Measurements from ENCODE around the gene SCARB1.
"Not testable (repeated sequence)": the region's sequence is repeated elsewhere in the genome, so short reads cannot be mapped to it uniquely, and the experiment has no call there.

SCARB1 gene
- total RNA-seq, result 3.4 to 14.9 (median 6.9) reads per million in 9 experiments

GRCh38 chr12:124863416-124864325 is at the start of gene SCARB1:
Gene SCARB1, minus strand, starts transcription at chr12:124863864. Its CDS starts 144 bp downstream, at chr12:124863720.
- Mint-ChIP-seq H3K4me3 (peak within 1 kb of the TSS; percentile 81 to 83), H3K9me3 (no peaks in the 10 kb centered on the region), H3K36me3 (ENCODE audit: insufficient read depth) (peaks cover 7% of the 10 kb centered on the region), H3K4me1 (ENCODE audit: low read depth in 2 of 2) (peaks cover 7 to 13% of the 10 kb centered on the region in 2 donors), H3K27me3 (peaks cover under 1 to 4% of the 10 kb centered on the region in 2 donors), H3K27ac (peak within 1 kb of the TSS; percentile 84)
- DNase-seq, result peak; percentile 60 to 68 (median 64)
- peak; percentile 85 for ATAC-seq (replicated peaks)

DNA sequence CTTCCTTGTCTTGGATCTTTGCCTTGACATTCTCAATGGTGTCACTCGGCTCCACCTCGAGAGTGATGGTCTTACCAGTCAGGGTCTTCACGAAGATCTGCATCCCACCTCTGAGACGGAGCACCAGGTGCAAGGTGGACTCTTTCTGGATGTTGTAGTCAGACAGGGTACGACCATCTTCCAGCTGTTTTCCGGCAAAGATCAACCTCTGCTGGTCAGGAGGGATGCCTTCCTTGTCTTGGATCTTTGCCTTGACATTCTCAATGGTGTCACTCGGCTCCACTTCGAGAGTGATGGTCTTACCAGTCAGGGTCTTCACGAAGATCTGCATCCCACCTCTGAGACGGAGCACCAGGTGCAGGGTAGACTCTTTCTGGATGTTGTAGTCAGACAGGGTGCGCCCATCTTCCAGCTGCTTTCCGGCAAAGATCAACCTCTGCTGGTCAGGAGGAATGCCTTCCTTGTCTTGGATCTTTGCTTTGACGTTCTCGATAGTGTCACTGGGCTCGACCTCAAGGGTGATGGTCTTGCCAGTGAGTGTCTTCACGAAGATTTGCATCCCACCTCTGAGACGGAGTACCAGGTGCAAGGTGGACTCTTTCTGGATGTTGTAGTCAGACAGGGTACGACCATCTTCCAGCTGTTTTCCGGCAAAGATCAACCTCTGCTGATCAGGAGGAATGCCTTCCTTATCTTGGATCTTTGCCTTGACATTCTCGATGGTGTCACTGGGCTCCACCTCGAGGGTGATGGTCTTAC is 49.0 kb upstream of the SCARB1 start:
- Mint-ChIP-seq H3K27ac (peak overlapping the region; percentile 100), H3K36me3 (ENCODE audit: insufficient read depth) (peaks cover 75% of the 10 kb centered on the region), H3K4me3 (peak overlapping the region; percentile 98 to 99), H3K4me1 (ENCODE audit: low read depth in 2 of 2) (peaks cover 55 to 58% of the 10 kb centered on the region in 2 donors)
- H3K27me3 Mint-ChIP-seq; ATAC-seq (replicated peaks); DNase-seq; H3K9me3 Mint-ChIP-seq: not testable (repeated sequence)

DNA sequence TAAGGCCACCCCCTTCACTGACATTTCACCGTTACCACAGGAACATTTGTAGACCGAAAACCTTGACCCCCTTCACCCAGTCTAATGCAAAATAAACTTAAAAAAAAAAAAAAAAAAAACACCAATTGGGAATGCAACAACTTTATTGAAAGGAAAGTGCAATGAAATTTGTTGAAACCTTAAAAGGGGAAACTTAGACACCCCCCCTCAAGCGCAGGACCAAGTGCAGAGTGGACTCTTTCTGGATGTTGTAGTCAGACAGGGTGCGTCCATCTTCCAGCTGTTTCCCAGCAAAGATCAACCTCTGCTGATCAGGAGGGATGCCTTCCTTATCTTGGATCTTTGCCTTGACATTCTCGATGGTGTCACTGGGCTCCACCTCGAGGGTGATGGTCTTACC is 47.9 kb upstream of the SCARB1 start:
- ATAC-seq (replicated peaks); H3K9me3 Mint-ChIP-seq; DNase-seq; H3K27me3 Mint-ChIP-seq: not testable (repeated sequence)
- peaks cover 70% of the 10 kb centered on the region for H3K36me3 Mint-ChIP-seq (ENCODE audit: insufficient read depth)
- H3K4me1 Mint-ChIP-seq (ENCODE audit: low read depth in 2 of 2), result peaks cover 45 to 49% of the 10 kb centered on the region in 2 donors
- H3K4me3 Mint-ChIP-seq, result peak overlapping the region; percentile 52 to 64
- H3K27ac Mint-ChIP-seq, result peak overlapping the region; percentile 45 to 57

- Mint-ChIP-seq H3K4me3 (peak overlapping the region; percentile 52 to 64), H3K36me3 (ENCODE audit: insufficient read depth) (peaks cover 70% of the 10 kb centered on the region), H3K4me1 (ENCODE audit: low read depth in 2 of 2) (peaks cover 43 to 49% of the 10 kb centered on the region in 2 donors), H3K27me3 (no peaks in the 10 kb centered on the region), H3K27ac (peak overlapping the region; percentile 45 to 57), H3K9me3 (no peaks in the 10 kb centered on the region)
- ATAC-seq (replicated peaks) (no peak), DNase-seq (no peak)
These were observed 47.2 kb upstream of the SCARB1 start for GRCh38 chr12:124910561-124911478.

DNA sequence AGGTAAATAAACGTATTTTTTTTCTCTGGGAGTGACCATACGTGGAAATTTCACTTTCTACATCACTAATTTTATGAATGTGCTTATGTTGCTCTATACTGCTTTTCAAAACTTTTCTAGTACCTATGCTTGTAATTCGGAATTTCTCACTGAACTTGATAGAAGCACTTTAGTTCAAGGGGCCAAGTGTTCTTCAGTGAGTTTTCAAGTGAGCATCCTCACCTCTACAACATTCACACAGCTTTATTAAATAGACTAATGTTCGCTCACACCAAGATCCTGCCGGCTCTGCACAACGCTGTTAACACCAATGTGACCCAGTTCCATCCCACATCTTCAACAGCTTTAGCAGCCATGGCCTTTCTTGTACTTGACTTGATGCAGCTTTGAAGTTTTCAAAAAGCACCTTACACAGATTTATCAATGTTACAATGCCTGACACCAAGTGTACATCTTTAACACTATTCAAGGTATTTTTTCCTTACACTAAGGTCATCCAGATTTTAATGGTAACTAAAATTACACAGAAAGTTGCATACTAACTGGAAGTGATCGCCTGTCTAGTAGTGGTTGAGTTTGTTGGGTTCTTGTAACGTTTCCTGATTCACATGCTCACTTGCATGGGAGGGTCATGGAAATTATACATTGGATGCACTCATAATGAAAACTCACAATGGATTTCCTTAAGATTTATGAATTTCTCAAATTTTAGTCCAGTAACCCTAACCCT is 46.3 kb upstream of the SCARB1 start:
- H3K27ac Mint-ChIP-seq, result peak overlapping the region; percentile 45 to 57
- no peaks in the 10 kb centered on the region for H3K27me3 Mint-ChIP-seq
- H3K36me3 Mint-ChIP-seq (ENCODE audit: insufficient read depth), result peaks cover 62% of the 10 kb centered on the region
- H3K4me1 Mint-ChIP-seq (ENCODE audit: low read depth in 2 of 2), result peaks cover 43 to 49% of the 10 kb centered on the region in 2 donors
- ATAC-seq (replicated peaks) (no peak), DNase-seq (no peak)
- no peaks in the 10 kb centered on the region for H3K9me3 Mint-ChIP-seq
- H3K4me3 Mint-ChIP-seq, result peak overlapping the region; percentile 19 to 52

- no peak overlapping the region for H3K4me3 Mint-ChIP-seq
- DNase-seq, result peak; percentile 93 to 96 (median 96)
- H3K27me3 Mint-ChIP-seq, result no peaks in the 10 kb centered on the region
- peaks cover 21 to 26% of the 10 kb centered on the region in 2 donors for H3K4me1 Mint-ChIP-seq (ENCODE audit: low read depth in 2 of 2)
- H3K36me3 Mint-ChIP-seq (ENCODE audit: insufficient read depth), result peaks cover 34% of the 10 kb centered on the region
- ATAC-seq (replicated peaks), result peak; percentile 89
- H3K9me3 Mint-ChIP-seq, result no peaks in the 10 kb centered on the region
- no peak overlapping the region for H3K27ac Mint-ChIP-seq
These were observed 43.1 kb upstream of the SCARB1 start for GRCh38 chr12:124906606-124907261.

GRCh38 chr12:124904306-124905098 is 40.8 kb upstream of the SCARB1 start:
- no peak for DNase-seq

DNA sequence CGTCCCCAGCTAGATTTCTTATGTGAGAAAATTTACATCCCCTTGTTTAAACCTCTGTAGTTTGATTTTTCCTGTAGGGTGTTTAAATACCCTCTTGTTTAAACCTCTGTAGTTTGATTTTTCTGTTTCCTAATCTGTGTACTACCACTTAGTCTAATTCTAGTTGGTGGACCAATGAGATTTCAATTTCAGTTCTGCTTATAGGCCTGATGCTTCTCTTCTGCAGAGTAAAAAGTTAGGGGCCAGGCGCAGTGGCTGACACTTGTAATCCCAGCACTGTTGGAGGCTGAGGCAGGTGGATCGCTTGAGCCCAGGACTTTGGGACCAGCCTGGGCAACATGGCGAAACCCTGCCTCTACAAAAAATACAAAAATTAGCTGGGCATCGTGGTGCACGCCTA is 39.3 kb upstream of the SCARB1 start:
- Mint-ChIP-seq H3K4me1 (ENCODE audit: low read depth in 2 of 2) (peaks cover 13 to 21% of the 10 kb centered on the region in 2 donors), H3K27ac (no peak overlapping the region), H3K9me3 (no peaks in the 10 kb centered on the region), H3K36me3 (ENCODE audit: insufficient read depth) (peaks cover 21% of the 10 kb centered on the region), H3K4me3 (no peak overlapping the region), H3K27me3 (no peaks in the 10 kb centered on the region)
- DNase-seq, result no peak
- ATAC-seq (replicated peaks), result no peak

More at GRCh38 chr12:124904306-124905098, 40.8 kb upstream of the SCARB1 start:
- Mint-ChIP-seq H3K4me1 (ENCODE audit: low read depth in 2 of 2) (peaks cover 7 to 10% of the 10 kb centered on the region in 2 donors), H3K27me3 (no peaks in the 10 kb centered on the region), H3K27ac (no peak overlapping the region), H3K4me3 (no peak overlapping the region), H3K9me3 (no peaks in the 10 kb centered on the region), H3K36me3 (ENCODE audit: insufficient read depth) (peaks cover 22% of the 10 kb centered on the region)
- no peak for ATAC-seq (replicated peaks)

DNA sequence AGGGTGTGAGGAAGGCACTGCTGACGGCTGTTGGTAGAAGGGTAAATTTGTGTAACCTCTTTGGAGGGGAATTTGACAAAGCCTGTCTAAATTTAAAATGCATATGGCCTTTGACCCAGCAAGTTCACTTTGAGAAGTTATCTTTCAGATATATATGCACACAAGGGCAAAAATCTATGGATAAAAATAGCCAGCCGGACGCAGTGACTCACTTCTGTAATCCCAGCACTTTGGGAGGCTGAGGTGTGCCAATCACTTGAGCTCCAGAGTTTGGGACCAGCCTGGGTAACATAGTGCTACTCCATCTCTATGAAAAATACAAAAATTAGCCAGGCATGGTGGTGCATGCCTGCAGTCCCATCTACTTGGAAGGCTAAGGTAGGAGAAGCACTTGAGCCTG is 37.3 kb upstream of the SCARB1 start:
- Mint-ChIP-seq H3K4me3 (no peak overlapping the region), H3K27ac (no peak overlapping the region), H3K36me3 (ENCODE audit: insufficient read depth) (peaks cover 23% of the 10 kb centered on the region), H3K27me3 (no peaks in the 10 kb centered on the region), H3K4me1 (ENCODE audit: low read depth in 2 of 2) (peaks cover 10 to 14% of the 10 kb centered on the region in 2 donors), H3K9me3 (no peaks in the 10 kb centered on the region)
- ATAC-seq (replicated peaks), result no peak
- DNase-seq, result no peak

- H3K27ac Mint-ChIP-seq; H3K27me3 Mint-ChIP-seq; H3K9me3 Mint-ChIP-seq; H3K4me3 Mint-ChIP-seq; ATAC-seq (replicated peaks); DNase-seq: not testable (repeated sequence)
- Mint-ChIP-seq H3K4me1 (ENCODE audit: low read depth in 2 of 2) (peaks cover 10 to 13% of the 10 kb centered on the region in 2 donors), H3K36me3 (ENCODE audit: insufficient read depth) (peaks cover 23% of the 10 kb centered on the region)
These were observed 36.7 kb upstream of the SCARB1 start for GRCh38 chr12:124900345-124900795.

DNA sequence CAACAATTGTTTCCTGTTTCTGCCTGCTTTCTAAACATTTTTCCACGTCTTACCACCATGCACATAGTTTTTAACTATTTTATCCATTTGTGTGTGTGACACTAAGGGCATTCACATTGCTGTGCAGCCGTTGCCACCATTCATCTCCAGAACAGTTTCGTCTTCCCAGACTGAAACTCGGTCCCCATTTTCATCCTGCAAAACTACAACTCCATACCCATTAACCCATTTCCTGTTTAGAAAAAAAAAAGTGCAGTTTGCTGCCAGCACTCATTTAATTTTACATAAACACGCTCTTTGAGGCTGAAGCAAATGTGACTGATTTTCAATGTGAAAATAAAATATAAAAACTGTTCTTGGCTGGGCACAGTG is 35.2 kb upstream of the SCARB1 start:
- H3K4me3 Mint-ChIP-seq, result peak overlapping the region; percentile 20 to 58
- H3K27me3 Mint-ChIP-seq, result no peaks in the 10 kb centered on the region
- peaks cover 10 to 13% of the 10 kb centered on the region in 2 donors for H3K4me1 Mint-ChIP-seq (ENCODE audit: low read depth in 2 of 2)
- DNase-seq (no peak), ATAC-seq (replicated peaks) (no peak)
- no peak overlapping the region for H3K27ac Mint-ChIP-seq
- no peaks in the 10 kb centered on the region for H3K9me3 Mint-ChIP-seq
- peaks cover 23% of the 10 kb centered on the region for H3K36me3 Mint-ChIP-seq (ENCODE audit: insufficient read depth)

Data from effector memory CD8-positive, alpha-beta T cell (primary cell).